HEK293 (cell line): ENCODE measurements around the gene CD274.

ENCODE experiments used
- CTCF ChIA-PET: fragments of 350-600 bp; formaldehyde crosslinking; extraction: SDS; loops from one replicate; lab custom pipeline; 2021; ENCODE audit warnings: antibody characterized with exemption; lab: Yijun Ruan, JAX
- POLR2A ChIA-PET: fragments of 300-600 bp; formaldehyde crosslinking; extraction: SDS; loops from one replicate; lab custom pipeline; 2020; ENCODE audit warnings: antibody characterized with exemption, inconsistent platforms; lab: Yijun Ruan, JAX
- H3K27ac ChIP-seq: fragments of 200-500 bp; sonication (Bioruptor generic); 2 replicates; pipeline ENCODE4 v1.5.1; 2014; ENCODE audit warnings: low read depth, low read length, control low read depth, inconsistent platforms; ENCODE audit errors: extremely low read depth
- H3K36me3 ChIP-seq, 2 experiments: fragments of 200-500 bp in 1 of 2; sonication (Bioruptor generic) in 1 of 2; 1 replicate in 1 of 2; 2 replicates in 1 of 2; pipeline ENCODE4 v1.5.1; 2014 to 2017; ENCODE audit warnings: inconsistent platforms in 2 of 2, low read length in 2 of 2; ENCODE audit not compliant: control insufficient read depth in 2 of 2, insufficient read depth in 1 of 2
- H3K4me1 ChIP-seq: fragments of 200-500 bp; sonication (Bioruptor generic); 2 replicates; pipeline ENCODE4 v1.5.1; 2014; ENCODE audit warnings: mild to moderate bottlenecking, low read length, inconsistent platforms; ENCODE audit not compliant: control insufficient read depth, insufficient read depth
- H3K4me3 ChIP-seq: 2 replicates; pipeline ENCODE4 v1.5.1; 2011; ENCODE audit warnings: low read depth, mild to moderate bottlenecking, control low read depth, low read length, moderate library complexity
- H3K9me3 ChIP-seq: fragments of 200-500 bp; sonication (Bioruptor generic); 2 replicates; pipeline ENCODE4 v1.5.1; 2014; ENCODE audit warnings: low read depth, low read length, inconsistent platforms; ENCODE audit not compliant: control insufficient read depth, insufficient read depth
- HIC1 ChIP-seq: fragments of 450-650 bp; formaldehyde crosslinking; IDR thresholded peaks from 2 replicates; pipeline ENCODE4 v1.5.1; 2016; ENCODE audit warnings: missing biosample characterization, missing genetic modification characterization
- KLF10 ChIP-seq: fragments of 450-650 bp; IDR thresholded peaks from 2 replicates; pipeline ENCODE4 v1.5.1; 2018; ENCODE audit warnings: missing biosample characterization, mild to moderate bottlenecking, missing genetic modification characterization
- PRDM4 ChIP-seq: fragments of 450-650 bp; formaldehyde crosslinking; IDR thresholded peaks from 2 replicates; pipeline ENCODE4 v1.5.1; 2017; ENCODE audit warnings: missing biosample characterization, missing genetic modification characterization
- SETDB1 ChIP-seq: IDR thresholded peaks from one replicate; pipeline ENCODE4 v1.6.1; 2017; ENCODE audit warnings: mild to moderate bottlenecking, low read length, moderate library complexity, mixed read lengths; ENCODE audit not compliant: insufficient read length
- SP7 ChIP-seq: fragments of 450-650 bp; formaldehyde crosslinking; IDR thresholded peaks from 2 replicates; pipeline ENCODE4 v1.5.1; 2016; ENCODE audit warnings: missing biosample characterization, missing genetic modification characterization
- TRIM28 ChIP-seq: IDR thresholded peaks from 2 replicates; pipeline ENCODE4 v1.6.1; 2011; ENCODE audit warnings: low read length, control low read depth, borderline replicate concordance
- ZBTB1 ChIP-seq: fragments of 450-650 bp; formaldehyde crosslinking; IDR thresholded peaks from 2 replicates; pipeline ENCODE4 v1.5.1; 2016; ENCODE audit warnings: missing biosample characterization, missing genetic modification characterization
- ZBTB48 ChIP-seq: fragments of 450-650 bp; formaldehyde crosslinking; IDR thresholded peaks from 2 replicates; pipeline ENCODE4 v1.5.1; 2016; ENCODE audit warnings: missing biosample characterization, missing genetic modification characterization
- ZBTB6 ChIP-seq: fragments of 450-650 bp; formaldehyde crosslinking; IDR thresholded peaks from 2 replicates; pipeline ENCODE4 v1.5.1; 2017; ENCODE audit warnings: missing biosample characterization, missing genetic modification characterization
- ZFP3 ChIP-seq: fragments of 450-650 bp; formaldehyde crosslinking; IDR thresholded peaks from 2 replicates; pipeline ENCODE4 v1.5.1; 2016; ENCODE audit warnings: low read depth, missing biosample characterization, missing genetic modification characterization
- ZNF16 ChIP-seq: fragments of 450-650 bp; formaldehyde crosslinking; IDR thresholded peaks from 2 replicates; pipeline ENCODE4 v1.5.1; 2016; ENCODE audit warnings: low read depth, missing biosample characterization, missing genetic modification characterization
- ZNF223 ChIP-seq: fragments of 450-650 bp; formaldehyde crosslinking; IDR thresholded peaks from 2 replicates; pipeline ENCODE4 v1.5.1; 2016; ENCODE audit warnings: missing biosample characterization, missing genetic modification characterization
- ZNF37A ChIP-seq: fragments of 450-650 bp; IDR thresholded peaks from 2 replicates; pipeline ENCODE4 v1.5.1; 2018; ENCODE audit warnings: missing biosample characterization, missing genetic modification characterization
- ZNF48 ChIP-seq: fragments of 450-650 bp; formaldehyde crosslinking; IDR thresholded peaks from 2 replicates; pipeline ENCODE4 v1.5.1; 2016; ENCODE audit warnings: missing biosample characterization, missing genetic modification characterization
- ZNF585B ChIP-seq: fragments of 450-650 bp; formaldehyde crosslinking; IDR thresholded peaks from 2 replicates; pipeline ENCODE4 v1.5.1; 2016; ENCODE audit warnings: missing biosample characterization, missing genetic modification characterization
- ZNF596 ChIP-seq: fragments of 450-650 bp; IDR thresholded peaks from 2 replicates; pipeline ENCODE4 v1.5.0; 2018; ENCODE audit warnings: missing biosample characterization, mild to moderate bottlenecking, missing genetic modification characterization, moderate library complexity
- ZNF621 ChIP-seq: fragments of 450-650 bp; formaldehyde crosslinking; IDR thresholded peaks from 2 replicates; pipeline ENCODE4 v1.5.1; 2017; ENCODE audit warnings: missing biosample characterization, missing genetic modification characterization
- ZNF639 ChIP-seq: fragments of 450-650 bp; formaldehyde crosslinking; IDR thresholded peaks from 2 replicates; pipeline ENCODE4 v1.5.1; 2016; ENCODE audit warnings: missing biosample characterization, missing genetic modification characterization
- ZNF654 ChIP-seq: fragments of 450-650 bp; formaldehyde crosslinking; IDR thresholded peaks from 2 replicates; pipeline ENCODE4 v1.5.1; 2016; ENCODE audit warnings: low read depth, missing biosample characterization, missing genetic modification characterization
- ZNF658 ChIP-seq: fragments of 450-650 bp; formaldehyde crosslinking; IDR thresholded peaks from 2 replicates; pipeline ENCODE4; 2016; ENCODE audit warnings: missing biosample characterization, missing genetic modification characterization
- ZNF660 ChIP-seq: fragments of 450-650 bp; IDR thresholded peaks from 2 replicates; pipeline ENCODE4 v1.5.1; 2018; ENCODE audit warnings: missing biosample characterization, mild to moderate bottlenecking, missing genetic modification characterization

Gene CD274

GRCh38 chr9:5402217-5402616 lies 48.1 kb upstream of the CD274 start:
- CTCF ChIA-PET = interaction anchor here (0.6 kb wide), 2 partner anchors 12 to 144 kb away, joined by 3 read pairs; no protein-coding TSS in a partner anchor
- POLR2A ChIA-PET = no interaction called here
- H3K9me3 ChIP-seq = no peaks in the 10 kb centered on the region
- H3K4me3 ChIP-seq = no peak overlapping the region
- no peaks in the 10 kb centered on the region for H3K36me3 ChIP-seq
- no peaks in the 10 kb centered on the region for H3K4me1 ChIP-seq
- H3K27ac ChIP-seq = no peak overlapping the region
- TF ChIP-seq ZBTB6 = no peak
- no peak for TF ChIP-seq KLF10 (tag by site-specific recombination)
- TF ChIP-seq ZNF660 (tag by site-specific recombination) = no peak
- TF ChIP-seq ZNF37A = no peak
- TF ChIP-seq ZNF223 = no peak
- no peak for TF ChIP-seq ZNF596 (tag by site-specific recombination)
- TF ChIP-seq ZNF48 (tag by site-specific recombination) = no peak
- no peak for TF ChIP-seq HIC1 (tag by site-specific recombination)
- TF ChIP-seq ZBTB48 (tag by site-specific recombination) = no peak
- TF ChIP-seq SP7 = no peak
- TF ChIP-seq ZNF658 (tag by site-specific recombination) = no peak
- TF ChIP-seq ZNF654 (tag by site-specific recombination) = no peak
- no peak for TF ChIP-seq ZBTB1 (tag by site-specific recombination)
- no peak for TF ChIP-seq ZNF621
- TF ChIP-seq ZNF16 (tag by site-specific recombination) = no peak
- no peak for TF ChIP-seq PRDM4 (tag by site-specific recombination)
- no peak for TF ChIP-seq ZFP3 (tag by site-specific recombination)
- TF ChIP-seq, all 188 proteins: peak for 0

- ChIA-PET POLR2A (no interaction called here), CTCF (no interaction called here)
- no peak overlapping the region for H3K27ac ChIP-seq
- H3K4me1 ChIP-seq = no peaks in the 10 kb centered on the region
- H3K36me3 ChIP-seq = no peaks in the 10 kb centered on the region
- H3K9me3 ChIP-seq = no peaks in the 10 kb centered on the region
- no peak overlapping the region for H3K4me3 ChIP-seq
- TF ChIP-seq SETDB1 (peak; percentile 72), ZNF639 (tag by site-specific recombination) (no peak), ZNF585B (tag by site-specific recombination) (peak; percentile 93), TRIM28 (peak; percentile 85; the same call in 1 of the 2 replicates)
Measured at GRCh38 chr9:5408596-5408995, 41.7 kb upstream of the CD274 start.
